NB4 (cell line): ENCODE measurements around the gene SMCR8.

Experiments used
- MAX ChIP-seq: IDR thresholded peaks from 2 replicates; pipeline ENCODE4 v1.6.1; 2011; ENCODE audit warnings: low read depth, low read length
- MYC ChIP-seq: IDR thresholded peaks from 2 replicates; pipeline ENCODE4 v1.6.1; 2011; ENCODE audit warnings: low read depth, low read length
- POLR2A ChIP-seq: IDR thresholded peaks from 2 replicates; pipeline ENCODE4 v1.6.1; 2011; ENCODE audit warnings: mild to moderate bottlenecking; ENCODE audit not compliant: insufficient read length; ENCODE audit errors: extremely low read depth
- TF ChIP-seq, protein P1 (sequence below): IDR thresholded peaks from one replicate; pipeline ENCODE4 v1.5.1; 2012; ENCODE audit warnings: low read depth, low read length

DNA sequence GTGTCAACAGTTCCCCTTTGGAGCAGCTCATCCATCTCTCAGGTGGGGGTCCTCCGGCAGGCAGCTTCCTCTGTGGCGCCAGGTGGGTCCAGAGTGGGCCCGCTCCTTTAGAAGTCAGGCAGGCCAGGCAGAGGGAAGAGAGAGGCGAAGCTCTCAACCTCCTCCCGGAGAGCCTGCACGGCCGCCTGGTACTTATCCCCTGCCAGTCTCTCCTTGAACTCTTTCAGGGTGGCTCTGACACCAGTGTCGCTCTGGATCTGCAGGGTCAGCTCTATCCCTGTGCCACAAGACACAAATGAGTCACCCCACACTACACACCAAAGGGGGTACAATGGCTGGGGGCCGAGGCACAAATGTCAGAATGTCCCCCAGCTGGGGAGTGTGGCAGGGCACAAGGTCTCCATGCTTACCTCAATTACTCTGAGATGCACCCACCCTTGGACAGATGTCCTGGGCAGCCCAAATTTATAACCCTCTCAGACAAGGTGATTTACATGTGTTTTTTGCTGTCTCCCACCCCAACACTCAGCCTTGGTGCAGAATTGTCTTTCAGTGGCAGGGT lies 13.6 kb downstream of the SMCR8 start:
- TF ChIP-seq, protein P1, sequence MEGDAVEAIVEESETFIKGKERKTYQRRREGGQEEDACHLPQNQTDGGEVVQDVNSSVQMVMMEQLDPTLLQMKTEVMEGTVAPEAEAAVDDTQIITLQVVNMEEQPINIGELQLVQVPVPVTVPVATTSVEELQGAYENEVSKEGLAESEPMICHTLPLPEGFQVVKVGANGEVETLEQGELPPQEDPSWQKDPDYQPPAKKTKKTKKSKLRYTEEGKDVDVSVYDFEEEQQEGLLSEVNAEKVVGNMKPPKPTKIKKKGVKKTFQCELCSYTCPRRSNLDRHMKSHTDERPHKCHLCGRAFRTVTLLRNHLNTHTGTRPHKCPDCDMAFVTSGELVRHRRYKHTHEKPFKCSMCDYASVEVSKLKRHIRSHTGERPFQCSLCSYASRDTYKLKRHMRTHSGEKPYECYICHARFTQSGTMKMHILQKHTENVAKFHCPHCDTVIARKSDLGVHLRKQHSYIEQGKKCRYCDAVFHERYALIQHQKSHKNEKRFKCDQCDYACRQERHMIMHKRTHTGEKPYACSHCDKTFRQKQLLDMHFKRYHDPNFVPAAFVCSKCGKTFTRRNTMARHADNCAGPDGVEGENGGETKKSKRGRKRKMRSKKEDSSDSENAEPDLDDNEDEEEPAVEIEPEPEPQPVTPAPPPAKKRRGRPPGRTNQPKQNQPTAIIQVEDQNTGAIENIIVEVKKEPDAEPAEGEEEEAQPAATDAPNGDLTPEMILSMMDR = no peak
- TF ChIP-seq MAX = no peak
- TF ChIP-seq POLR2A = no peak
- no peak for TF ChIP-seq MYC
